ENCODE measurements around the gene ATP2C1.

Gene ATP2C1, protein sequence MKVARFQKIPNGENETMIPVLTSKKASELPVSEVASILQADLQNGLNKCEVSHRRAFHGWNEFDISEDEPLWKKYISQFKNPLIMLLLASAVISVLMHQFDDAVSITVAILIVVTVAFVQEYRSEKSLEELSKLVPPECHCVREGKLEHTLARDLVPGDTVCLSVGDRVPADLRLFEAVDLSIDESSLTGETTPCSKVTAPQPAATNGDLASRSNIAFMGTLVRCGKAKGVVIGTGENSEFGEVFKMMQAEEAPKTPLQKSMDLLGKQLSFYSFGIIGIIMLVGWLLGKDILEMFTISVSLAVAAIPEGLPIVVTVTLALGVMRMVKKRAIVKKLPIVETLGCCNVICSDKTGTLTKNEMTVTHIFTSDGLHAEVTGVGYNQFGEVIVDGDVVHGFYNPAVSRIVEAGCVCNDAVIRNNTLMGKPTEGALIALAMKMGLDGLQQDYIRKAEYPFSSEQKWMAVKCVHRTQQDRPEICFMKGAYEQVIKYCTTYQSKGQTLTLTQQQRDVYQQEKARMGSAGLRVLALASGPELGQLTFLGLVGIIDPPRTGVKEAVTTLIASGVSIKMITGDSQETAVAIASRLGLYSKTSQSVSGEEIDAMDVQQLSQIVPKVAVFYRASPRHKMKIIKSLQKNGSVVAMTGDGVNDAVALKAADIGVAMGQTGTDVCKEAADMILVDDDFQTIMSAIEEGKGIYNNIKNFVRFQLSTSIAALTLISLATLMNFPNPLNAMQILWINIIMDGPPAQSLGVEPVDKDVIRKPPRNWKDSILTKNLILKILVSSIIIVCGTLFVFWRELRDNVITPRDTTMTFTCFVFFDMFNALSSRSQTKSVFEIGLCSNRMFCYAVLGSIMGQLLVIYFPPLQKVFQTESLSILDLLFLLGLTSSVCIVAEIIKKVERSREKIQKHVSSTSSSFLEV

DNA sequence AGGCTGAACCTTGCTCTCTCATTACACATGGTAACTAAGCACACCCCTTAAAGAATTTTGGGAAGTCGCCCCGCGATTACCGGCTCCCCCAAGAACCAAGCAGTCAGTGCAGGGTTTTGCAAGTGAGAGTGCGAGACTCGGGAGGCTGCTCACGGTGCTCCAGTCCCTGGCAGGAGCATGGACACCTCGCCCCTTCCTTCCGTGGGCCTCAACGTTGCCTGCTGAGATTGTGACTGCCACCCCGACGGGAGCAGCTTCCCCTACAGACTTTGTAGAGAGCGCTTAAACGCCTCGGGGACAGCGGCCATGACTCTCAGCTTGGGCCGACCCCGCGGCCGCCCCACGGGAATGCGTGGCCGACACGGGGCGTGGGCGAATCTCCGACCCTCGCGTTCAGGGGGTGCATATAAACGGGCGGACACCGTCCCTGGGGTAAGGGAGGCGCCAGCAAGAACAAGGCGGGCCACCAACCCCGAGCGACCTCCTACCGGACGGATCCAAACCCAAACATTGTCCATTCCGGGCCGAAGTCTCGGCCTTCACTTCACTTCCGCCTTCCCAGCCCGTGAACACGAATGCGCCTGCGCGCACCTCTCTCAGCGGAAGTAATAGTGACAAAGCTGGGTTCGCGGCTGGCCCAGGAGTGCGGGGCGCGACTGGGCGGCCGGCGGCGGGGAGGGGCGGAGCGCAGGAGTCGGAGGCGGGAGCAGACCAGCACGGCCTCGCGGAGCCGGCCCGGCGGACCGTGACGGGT lies at the start of gene ATP2C1:
TSS of gene ATP2C1 (plus strand) at position 709 of the 754 bp plus-strand sequence. CDS start 686 bp downstream, outside the sequence.
- peak within 1 kb of the TSS; percentile 85 for H3K27ac ChIP-seq
- TF ChIP-seq, protein P1, sequence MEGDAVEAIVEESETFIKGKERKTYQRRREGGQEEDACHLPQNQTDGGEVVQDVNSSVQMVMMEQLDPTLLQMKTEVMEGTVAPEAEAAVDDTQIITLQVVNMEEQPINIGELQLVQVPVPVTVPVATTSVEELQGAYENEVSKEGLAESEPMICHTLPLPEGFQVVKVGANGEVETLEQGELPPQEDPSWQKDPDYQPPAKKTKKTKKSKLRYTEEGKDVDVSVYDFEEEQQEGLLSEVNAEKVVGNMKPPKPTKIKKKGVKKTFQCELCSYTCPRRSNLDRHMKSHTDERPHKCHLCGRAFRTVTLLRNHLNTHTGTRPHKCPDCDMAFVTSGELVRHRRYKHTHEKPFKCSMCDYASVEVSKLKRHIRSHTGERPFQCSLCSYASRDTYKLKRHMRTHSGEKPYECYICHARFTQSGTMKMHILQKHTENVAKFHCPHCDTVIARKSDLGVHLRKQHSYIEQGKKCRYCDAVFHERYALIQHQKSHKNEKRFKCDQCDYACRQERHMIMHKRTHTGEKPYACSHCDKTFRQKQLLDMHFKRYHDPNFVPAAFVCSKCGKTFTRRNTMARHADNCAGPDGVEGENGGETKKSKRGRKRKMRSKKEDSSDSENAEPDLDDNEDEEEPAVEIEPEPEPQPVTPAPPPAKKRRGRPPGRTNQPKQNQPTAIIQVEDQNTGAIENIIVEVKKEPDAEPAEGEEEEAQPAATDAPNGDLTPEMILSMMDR (IDR thresholded peaks at IDR 0.05; ENCODE audit: low read depth, low read length, missing control alignments) = no peak
- no peaks in the 10 kb centered on the region for H3K36me3 ChIP-seq (replicated peaks)
- H3K4me3 ChIP-seq (ENCODE audit: low read depth, low read length) = peak within 1 kb of the TSS; percentile 92
- peak; percentile 93 for DNase-seq
- in situ Hi-C loops (cut with HindIII; ENCODE audit: low pct_ligation_motif_present, low sequenced_read_pairs) = no loop called here
- no peaks in the 10 kb centered on the region for H3K27me3 ChIP-seq (replicated peaks)

DNA sequence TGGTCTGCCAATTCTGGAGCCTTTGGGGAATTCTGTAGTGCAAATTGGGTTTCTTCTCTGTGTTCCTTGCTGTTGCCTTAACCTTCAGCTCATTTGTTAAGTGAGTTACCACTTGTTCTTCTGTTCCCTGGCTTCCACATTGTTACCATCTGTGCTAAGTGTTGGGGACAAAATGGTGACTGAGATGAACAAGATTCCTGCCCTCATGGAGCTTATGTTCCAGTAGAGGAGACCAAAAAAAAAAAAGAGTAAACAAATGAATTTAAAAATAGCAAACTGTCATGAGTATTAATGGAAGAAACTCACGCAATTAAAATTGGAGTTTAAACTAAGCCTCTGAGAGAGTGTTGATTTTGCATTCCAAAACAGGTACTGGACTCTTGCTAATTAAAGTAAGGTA lies 49.4 kb upstream of the ATP2C1 start:
- Histone ChIP-seq H3K4me3 (ENCODE audit: low read depth, low read length) (no peak overlapping the region), H3K27me3 (replicated peaks) (no peaks in the 10 kb centered on the region), H3K27ac (no peak overlapping the region), H3K36me3 (replicated peaks) (no peaks in the 10 kb centered on the region)
- TF ChIP-seq, protein P1 (IDR thresholded peaks at IDR 0.05; ENCODE audit: low read depth, low read length, missing control alignments) = no peak
- no peak for DNase-seq
- in situ Hi-C loops (cut with HindIII; ENCODE audit: low pct_ligation_motif_present, low sequenced_read_pairs) = no loop called here

DNA sequence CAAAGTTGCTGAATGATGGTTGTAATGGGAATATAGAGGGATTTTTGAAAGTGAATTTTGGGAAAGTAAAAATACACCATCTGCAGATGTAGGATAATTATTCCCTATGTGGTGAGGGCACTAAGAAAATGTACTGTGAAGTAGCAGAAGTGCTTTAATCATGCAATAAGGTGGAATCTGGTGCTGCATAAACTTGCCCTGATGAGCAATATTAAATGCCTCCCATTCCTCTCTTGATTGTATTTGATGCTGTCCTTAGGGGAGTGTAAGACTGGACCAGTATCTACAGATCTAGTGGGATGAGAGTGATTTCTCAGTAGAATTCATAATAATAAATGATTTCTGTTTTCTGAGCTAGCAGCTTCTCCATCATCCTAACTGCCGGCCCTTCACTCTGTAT lies 47.7 kb upstream of the ATP2C1 start:
- Histone ChIP-seq H3K4me3 (ENCODE audit: low read depth, low read length) (no peak overlapping the region), H3K36me3 (replicated peaks) (no peaks in the 10 kb centered on the region), H3K27me3 (replicated peaks) (no peaks in the 10 kb centered on the region), H3K27ac (no peak overlapping the region)
- DNase-seq = no peak
- in situ Hi-C loops (cut with HindIII; ENCODE audit: low pct_ligation_motif_present, low sequenced_read_pairs) = no loop called here
- TF ChIP-seq, protein P1 (IDR thresholded peaks at IDR 0.05; ENCODE audit: low read depth, low read length, missing control alignments) = no peak

DNA sequence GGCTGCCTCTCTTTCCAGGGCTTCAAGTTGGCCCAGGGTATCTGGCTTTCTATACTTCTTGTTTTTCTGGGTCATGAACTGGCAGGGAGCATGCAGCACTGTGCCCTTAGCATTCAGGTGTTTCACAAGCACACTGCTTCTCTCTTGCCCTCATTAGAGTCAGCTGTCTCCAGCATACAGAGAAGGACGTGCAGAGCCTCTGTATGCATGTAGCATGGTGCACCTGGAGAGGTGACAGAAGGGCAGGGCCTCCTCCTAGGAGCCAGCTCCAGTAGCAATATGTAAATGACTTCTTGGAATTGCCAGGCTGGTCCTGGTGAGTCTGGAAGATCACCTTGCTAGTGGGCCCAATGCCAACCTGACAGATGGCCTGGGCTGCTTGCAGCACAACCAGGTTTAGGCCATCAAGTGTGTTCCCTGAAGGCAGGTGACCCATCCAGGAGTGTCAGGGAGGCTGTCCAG lies 44.8 kb upstream of the ATP2C1 start:
- TF ChIP-seq, protein P1 (IDR thresholded peaks at IDR 0.05; ENCODE audit: low read depth, low read length, missing control alignments) = no peak
- Histone ChIP-seq H3K27me3 (replicated peaks) (no peaks in the 10 kb centered on the region), H3K36me3 (replicated peaks) (no peaks in the 10 kb centered on the region), H3K27ac (no peak overlapping the region), H3K4me3 (ENCODE audit: low read depth, low read length) (no peak overlapping the region)
- in situ Hi-C loops (cut with HindIII; ENCODE audit: low pct_ligation_motif_present, low sequenced_read_pairs) = no loop called here
- no peak for DNase-seq

DNA sequence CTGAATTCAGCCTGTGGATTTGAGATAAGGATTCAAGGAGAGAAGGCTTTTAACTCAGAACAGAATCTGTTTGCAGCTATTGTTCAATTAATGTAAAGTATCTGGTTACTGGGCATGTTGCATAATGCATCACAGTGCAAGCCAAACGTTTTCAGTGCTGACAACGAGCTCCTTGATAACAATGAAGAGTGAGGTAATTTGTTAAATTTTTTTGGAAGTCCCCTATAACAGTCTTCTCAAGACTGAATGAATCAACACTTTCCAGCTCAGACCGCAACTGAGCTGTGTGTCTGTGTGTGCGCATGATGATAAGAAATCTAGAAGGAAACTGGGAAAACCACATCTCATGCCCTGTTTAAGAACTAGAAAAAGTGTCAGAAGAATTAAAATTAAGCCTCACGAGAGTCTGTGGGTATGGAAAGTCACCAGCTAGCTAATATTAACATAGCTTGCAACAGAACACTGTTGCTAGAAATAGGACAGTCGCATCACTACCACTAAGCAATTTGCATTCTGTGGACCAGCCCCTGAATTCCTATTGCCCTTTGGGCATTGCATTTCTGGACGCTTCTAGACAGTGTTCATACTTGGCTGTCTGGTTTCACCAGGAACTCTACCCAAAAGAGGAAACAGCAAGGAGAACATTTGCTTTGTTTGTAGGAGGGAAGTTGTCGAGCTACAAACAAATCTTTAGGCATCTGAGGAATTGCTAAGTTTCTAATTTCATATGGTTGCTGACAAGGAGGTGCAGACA lies 43.7 kb upstream of the ATP2C1 start:
- peak; percentile 45 for DNase-seq
- in situ Hi-C loops (cut with HindIII; ENCODE audit: low pct_ligation_motif_present, low sequenced_read_pairs) = no loop called here
- Histone ChIP-seq H3K36me3 (replicated peaks) (no peaks in the 10 kb centered on the region), H3K27ac (no peak overlapping the region), H3K4me3 (ENCODE audit: low read depth, low read length) (no peak overlapping the region), H3K27me3 (replicated peaks) (no peaks in the 10 kb centered on the region)
- TF ChIP-seq, protein P1 (IDR thresholded peaks at IDR 0.05; ENCODE audit: low read depth, low read length, missing control alignments) = no peak
